NB4 (cell line): ENCODE results near the gene C5.
"Not testable (repeated sequence)": the region's sequence is repeated elsewhere in the genome, so short reads cannot be mapped to it uniquely, and the experiment has no call there.

ENCODE experiments used
- DNase-seq: peaks from one replicate; pipeline ENCODE4 v3.0.0; 2010; ENCODE audit warnings: low read depth
- H3K4me3 ChIP-seq: one replicate; pipeline ENCODE4 v1.5.1; 2011; ENCODE audit warnings: mild to moderate bottlenecking, low read depth, low read length, moderate library complexity
- MYC ChIP-seq: IDR thresholded peaks from 2 replicates; pipeline ENCODE4 v1.6.1; 2011; ENCODE audit warnings: low read depth, low read length
- POLR2A ChIP-seq: IDR thresholded peaks from 2 replicates; pipeline ENCODE4 v1.6.1; 2011; ENCODE audit warnings: mild to moderate bottlenecking; ENCODE audit not compliant: insufficient read length; ENCODE audit errors: extremely low read depth
- TF ChIP-seq, protein P1 (sequence below): IDR thresholded peaks from one replicate; pipeline ENCODE4 v1.5.1; 2012; ENCODE audit warnings: low read depth, low read length
- TF ChIP-seq, protein P2 (sequence below): IDR thresholded peaks from 2 replicates; pipeline ENCODE4 v1.6.1; 2011; ENCODE audit warnings: low read depth, low read length

Gene C5

DNA sequence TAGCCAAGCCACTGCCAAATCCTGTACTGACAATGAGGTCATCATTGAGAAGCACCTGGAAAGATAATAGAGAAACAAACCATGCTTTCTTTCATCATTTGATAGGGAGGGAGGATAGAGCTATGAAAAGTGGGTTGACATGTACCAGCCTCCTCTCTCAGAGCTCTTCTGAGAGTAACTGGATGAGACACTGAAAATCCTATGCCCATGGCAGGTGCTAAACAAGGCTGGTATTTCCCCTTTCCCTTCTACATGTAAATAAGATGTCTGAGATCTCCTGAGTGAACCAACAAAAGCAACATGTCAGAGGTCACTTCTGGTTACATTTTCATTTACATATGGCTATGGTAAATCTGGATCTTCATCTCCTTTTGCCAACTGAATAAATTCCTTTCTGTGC is 78.1 kb downstream of the C5 start:
- DNase-seq: no peak
- TF ChIP-seq, protein P1, sequence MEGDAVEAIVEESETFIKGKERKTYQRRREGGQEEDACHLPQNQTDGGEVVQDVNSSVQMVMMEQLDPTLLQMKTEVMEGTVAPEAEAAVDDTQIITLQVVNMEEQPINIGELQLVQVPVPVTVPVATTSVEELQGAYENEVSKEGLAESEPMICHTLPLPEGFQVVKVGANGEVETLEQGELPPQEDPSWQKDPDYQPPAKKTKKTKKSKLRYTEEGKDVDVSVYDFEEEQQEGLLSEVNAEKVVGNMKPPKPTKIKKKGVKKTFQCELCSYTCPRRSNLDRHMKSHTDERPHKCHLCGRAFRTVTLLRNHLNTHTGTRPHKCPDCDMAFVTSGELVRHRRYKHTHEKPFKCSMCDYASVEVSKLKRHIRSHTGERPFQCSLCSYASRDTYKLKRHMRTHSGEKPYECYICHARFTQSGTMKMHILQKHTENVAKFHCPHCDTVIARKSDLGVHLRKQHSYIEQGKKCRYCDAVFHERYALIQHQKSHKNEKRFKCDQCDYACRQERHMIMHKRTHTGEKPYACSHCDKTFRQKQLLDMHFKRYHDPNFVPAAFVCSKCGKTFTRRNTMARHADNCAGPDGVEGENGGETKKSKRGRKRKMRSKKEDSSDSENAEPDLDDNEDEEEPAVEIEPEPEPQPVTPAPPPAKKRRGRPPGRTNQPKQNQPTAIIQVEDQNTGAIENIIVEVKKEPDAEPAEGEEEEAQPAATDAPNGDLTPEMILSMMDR: no peak
- TF ChIP-seq POLR2A: no peak
- TF ChIP-seq, protein P2, sequence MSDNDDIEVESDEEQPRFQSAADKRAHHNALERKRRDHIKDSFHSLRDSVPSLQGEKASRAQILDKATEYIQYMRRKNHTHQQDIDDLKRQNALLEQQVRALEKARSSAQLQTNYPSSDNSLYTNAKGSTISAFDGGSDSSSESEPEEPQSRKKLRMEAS: no peak
- TF ChIP-seq MYC: no peak
- no peak overlapping the region for H3K4me3 ChIP-seq

DNA sequence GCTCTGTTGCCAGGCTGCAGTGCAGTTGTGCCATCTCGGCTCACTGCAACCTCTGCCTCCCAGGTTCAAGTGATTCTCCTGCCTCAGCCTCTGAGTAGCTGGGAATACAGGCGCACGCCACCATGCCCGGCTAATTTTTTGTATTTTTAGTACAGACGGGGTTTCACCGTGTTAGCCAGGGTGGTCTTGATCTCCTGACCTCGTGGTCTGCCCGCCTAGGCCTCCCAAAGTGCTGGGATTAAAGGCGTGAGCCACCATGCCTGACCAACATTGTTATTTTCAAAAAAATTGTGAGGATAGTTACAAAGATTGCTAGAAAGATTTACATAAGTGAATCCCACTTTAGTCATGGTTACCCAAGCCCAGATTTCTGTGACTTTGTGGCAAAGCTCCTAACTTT is 78.6 kb downstream of the C5 start:
- DNase-seq, H3K4me3 ChIP-seq: not testable (repeated sequence)

DNA sequence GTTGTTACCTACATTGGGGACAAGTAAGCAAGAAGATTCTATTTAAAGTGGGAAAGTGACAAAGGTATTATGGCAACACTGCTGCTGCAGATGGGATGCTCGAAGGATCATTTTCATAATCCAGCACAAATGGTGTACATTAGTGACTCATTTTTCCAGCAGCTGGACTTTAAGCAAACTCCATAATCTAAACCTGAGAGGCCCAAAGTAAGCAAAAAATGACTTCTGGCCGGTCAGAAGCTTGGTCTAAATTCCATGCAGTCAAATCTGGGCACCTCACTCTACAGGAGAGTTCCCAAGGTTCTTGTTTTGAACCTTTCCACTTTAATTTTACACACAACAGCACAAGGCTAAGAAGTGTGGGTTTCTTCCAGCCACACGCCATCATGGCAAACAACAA is 79.8 kb downstream of the C5 start:
- TF ChIP-seq MYC: no peak
- DNase-seq: no peak
- H3K4me3 ChIP-seq: no peak overlapping the region

DNA sequence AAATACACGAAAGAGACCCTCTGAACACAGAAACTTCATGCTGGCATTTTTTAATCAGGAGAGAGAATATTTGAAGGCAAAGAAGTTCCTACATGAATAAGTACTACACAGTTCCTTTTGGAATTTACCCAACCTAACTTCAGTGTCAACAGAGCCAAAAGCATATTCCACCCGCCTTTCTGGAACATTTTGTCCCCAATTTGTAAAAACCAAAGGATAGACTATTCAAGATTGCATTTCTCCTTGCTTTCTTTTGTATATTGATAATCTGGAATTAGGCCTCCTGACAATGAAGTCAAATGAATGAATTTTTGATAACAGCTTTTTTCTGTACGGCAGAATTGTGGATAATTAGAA is 84.1 kb downstream of the C5 start:
- H3K4me3 ChIP-seq: no peak overlapping the region
- TF ChIP-seq MYC (no peak), POLR2A (no peak)
- TF ChIP-seq, protein P2: no peak
- TF ChIP-seq, protein P1: no peak
- DNase-seq: no peak

DNA sequence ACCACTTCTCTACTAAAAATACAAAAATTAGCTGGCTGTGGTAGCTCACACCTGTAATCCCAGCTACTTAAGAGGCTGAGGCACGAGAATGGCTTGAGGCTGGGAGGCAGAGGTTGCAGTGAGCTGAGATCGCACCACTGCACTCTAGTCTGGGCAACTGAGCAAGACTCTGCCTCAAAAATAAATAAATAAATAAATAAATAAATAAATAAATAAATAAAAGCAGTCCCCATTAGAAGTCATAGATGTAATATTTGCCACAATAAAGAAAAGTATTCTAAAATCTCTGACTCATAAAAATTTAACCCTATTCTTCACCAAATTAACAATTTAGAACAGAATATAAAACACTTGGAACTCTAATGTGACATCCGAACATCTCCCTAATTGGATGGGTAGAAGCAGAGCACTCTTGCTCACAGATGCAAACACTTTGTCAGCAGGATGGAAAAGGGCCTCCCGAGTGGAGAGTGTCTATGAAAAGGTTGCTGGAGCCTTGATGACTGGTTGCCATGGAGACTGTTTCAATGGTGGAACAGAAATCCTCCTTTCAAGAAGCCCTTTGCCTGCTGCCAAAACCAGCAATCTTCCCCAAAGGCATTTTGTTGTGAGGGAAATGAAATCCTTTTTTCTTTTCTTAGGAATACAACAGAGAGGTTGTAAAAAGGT is 84.6 kb downstream of the C5 start:
- DNase-seq: no peak
- TF ChIP-seq MYC (no peak), POLR2A (no peak)
- TF ChIP-seq, protein P1: no peak
- TF ChIP-seq, protein P2: no peak
- H3K4me3 ChIP-seq: no peak overlapping the region

DNA sequence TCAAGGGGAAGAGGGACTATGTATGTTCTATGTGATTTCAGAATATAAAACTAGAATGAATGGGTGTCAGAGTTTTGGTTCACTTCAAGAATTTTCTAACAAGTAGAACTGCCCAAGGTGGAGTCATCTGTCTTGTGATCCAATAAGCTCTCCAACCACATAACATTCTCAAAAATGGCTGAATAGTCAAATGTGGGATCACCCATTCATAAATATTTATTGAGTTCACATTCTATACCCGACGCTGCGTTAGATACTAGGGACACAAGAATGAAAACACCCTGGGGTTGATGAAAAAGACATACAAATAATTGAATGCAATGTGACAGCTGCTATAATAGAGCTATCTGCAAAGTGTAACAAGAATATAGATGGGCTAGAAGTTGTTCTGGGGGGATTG is 88.1 kb downstream of the C5 start:
- TF ChIP-seq, protein P2: no peak
- no peak for TF ChIP-seq MYC
- TF ChIP-seq, protein P1: no peak
- no peak for TF ChIP-seq POLR2A
- DNase-seq: no peak
- no peak overlapping the region for H3K4me3 ChIP-seq

DNA sequence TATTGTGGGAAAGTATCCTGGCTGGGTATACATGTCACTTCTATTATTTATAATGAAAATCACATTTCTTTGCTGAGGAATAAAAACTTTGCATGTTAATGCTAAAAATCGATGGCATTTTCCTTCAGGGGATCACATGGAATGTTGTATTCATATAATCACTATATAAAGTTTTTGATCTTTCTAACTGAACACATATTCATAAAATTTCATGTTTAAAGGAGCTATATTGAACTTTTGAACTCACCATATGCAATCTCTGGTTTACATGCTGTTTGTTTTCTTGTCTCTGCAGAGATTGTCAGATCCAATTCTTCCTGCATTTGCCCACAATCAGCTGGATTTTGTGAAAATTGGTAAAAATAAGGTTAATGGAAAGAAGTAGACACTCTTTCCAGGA is 90.1 kb downstream of the C5 start:
- H3K4me3 ChIP-seq: no peak overlapping the region
- TF ChIP-seq MYC: no peak
- no peak for TF ChIP-seq POLR2A
- TF ChIP-seq, protein P1: no peak
- TF ChIP-seq, protein P2: no peak
- DNase-seq: no peak
